HG02884 (cell line): Measurements from ENCODE around the gene XCR1.
"Not testable (repeated sequence)": the region's sequence is repeated elsewhere in the genome, so short reads cannot be mapped to it uniquely, and the experiment has no call there.

Experiments used
- ATAC-seq: cut with Tn5 transposase; IDR thresholded peaks from one replicate; pipeline ENCODE4 v1.9.1; 2021; ENCODE audit warnings: mild to moderate bottlenecking, moderate library complexity; ENCODE audit not compliant: unreplicated experiment

Gene XCR1

DNA sequence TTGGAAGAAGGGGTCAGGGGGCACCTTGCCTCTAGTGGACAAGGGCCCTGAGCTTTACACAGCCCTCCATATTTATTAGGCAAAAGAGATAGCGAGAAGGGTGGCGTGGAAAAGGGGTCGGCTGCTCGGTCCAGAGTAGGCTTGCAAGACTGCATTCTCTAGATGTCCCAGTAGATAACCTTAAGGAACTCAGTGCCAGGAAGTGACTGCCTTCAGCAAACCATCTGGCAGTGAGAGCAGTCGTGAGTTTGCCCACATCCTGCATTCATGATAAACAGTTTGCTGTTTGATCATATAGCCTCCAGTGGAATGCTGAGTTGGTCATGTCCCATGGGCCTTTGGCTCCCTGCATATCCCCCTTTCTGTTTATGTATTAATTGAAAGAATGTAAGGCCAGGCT is 18.9 kb upstream of the XCR1 start:
- ATAC-seq = not testable (repeated sequence)

- ATAC-seq = no peak
Observed at GRCh38 chr3:46038916-46039315, 11.6 kb upstream of the XCR1 start.

GRCh38 chr3:46038071-46038470 is 10.8 kb upstream of the XCR1 start:
- not testable (repeated sequence) for ATAC-seq

GRCh38 chr3:46036191-46036590 is 8.9 kb upstream of the XCR1 start:
- ATAC-seq = no peak

- no peak for ATAC-seq
Observed at GRCh38 chr3:46031747-46032146, 4.5 kb upstream of the XCR1 start.

DNA sequence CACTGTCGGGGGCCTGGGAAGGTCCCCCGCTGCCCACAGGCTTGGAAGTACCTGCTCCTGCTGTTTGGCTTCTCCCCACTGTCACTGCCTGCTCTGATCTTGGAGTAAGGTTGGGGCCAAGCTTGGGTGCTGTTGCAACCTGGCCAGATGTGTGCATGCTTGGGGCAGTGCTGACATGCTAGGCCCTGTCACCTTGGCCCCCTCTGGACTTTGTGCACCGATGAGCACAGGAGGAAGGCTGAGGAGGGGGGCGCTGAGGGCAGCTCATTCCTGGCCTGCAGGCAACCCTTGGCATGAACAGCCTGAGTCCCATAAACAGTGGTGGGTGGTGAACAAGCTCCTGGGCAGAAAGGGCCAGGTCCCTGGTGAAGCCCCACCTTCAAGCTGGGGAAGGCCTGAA is 4.0 kb upstream of the XCR1 start:
- no peak for ATAC-seq

DNA sequence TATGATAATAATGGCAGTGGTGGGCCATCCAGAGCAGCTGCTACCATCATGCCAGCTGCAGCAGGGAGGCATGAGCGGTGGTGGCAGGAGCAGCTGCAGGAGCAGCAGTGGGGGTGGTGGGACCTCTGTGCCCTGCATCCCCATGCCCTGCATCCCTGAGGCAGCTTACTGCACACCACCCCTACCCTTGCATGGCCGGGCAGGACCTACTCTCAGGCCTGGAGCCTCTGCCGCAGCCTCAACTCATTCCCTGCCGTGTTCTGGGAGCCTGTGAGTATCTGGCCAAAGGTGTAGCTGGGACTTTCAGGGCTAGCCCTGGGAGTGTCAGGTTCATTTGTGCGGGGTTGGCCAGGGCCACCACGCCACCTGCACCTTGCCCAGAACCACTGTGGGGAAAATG is 3.3 kb upstream of the XCR1 start:
- no peak for ATAC-seq

DNA sequence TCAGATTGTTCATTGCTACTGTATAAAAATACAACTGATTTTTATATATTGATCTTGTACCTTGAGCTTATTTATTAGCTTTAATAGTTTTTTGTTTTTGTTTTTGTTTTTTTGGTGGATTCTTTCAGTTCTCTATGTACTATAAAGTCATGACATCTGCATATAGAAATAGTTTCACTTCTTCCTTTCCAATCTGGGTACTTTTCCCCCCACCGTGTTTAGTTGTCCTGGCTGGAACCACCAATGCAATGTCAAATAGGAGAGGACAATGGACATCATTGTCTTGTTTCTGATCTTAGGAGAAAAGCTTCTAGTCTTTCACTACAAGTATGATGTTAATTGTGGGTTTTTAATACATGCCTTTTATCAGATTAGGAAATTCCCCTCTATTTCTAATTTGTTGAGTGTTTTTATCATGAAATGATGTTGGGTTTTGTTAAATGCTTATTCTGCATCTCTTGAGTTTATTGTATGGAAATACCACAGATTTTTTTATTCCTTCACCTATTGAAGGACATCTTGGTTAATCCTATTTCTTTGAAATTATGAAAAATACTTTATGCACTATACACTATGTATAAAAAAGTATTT is 2.8 kb upstream of the XCR1 start:
- no peak for ATAC-seq

DNA sequence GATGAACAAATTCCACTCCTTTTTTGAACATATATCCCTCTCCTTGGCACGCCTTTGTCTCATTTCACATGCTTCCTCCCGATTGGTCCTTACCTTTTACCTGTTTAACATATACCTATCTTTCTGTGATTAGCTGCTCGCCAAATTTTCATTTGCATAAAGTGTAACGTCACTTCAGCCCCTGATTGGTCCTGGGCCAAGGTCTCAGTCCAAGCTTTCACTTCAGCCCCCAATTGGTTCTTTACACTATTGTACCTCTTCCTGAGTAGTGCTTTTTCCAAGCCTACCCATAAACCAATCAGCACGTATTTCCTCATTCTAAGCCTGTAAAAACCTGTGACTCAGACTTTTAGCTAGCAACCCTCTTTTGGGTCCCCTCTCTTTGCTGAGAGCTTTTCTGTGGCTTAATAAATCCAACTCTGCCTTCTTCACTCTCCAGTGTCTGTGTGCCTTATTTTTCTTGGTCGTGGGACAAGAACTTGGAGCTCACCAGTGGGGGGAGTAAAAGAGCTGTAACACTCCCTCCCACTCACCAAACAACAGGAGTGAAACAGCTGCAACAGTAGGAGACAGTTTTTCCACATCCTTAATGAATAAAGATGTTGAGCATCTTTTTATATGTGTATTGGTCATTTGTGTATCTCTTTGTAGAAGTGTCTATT is 584 bp upstream of the XCR1 start:
- ATAC-seq = no peak

- no peak for ATAC-seq
Observed at GRCh38 chr3:46025139-46025538, 2.1 kb downstream of the XCR1 start.

GRCh38 chr3:46024131-46024530 is 3.2 kb downstream of the XCR1 start:
- ATAC-seq = no peak

DNA sequence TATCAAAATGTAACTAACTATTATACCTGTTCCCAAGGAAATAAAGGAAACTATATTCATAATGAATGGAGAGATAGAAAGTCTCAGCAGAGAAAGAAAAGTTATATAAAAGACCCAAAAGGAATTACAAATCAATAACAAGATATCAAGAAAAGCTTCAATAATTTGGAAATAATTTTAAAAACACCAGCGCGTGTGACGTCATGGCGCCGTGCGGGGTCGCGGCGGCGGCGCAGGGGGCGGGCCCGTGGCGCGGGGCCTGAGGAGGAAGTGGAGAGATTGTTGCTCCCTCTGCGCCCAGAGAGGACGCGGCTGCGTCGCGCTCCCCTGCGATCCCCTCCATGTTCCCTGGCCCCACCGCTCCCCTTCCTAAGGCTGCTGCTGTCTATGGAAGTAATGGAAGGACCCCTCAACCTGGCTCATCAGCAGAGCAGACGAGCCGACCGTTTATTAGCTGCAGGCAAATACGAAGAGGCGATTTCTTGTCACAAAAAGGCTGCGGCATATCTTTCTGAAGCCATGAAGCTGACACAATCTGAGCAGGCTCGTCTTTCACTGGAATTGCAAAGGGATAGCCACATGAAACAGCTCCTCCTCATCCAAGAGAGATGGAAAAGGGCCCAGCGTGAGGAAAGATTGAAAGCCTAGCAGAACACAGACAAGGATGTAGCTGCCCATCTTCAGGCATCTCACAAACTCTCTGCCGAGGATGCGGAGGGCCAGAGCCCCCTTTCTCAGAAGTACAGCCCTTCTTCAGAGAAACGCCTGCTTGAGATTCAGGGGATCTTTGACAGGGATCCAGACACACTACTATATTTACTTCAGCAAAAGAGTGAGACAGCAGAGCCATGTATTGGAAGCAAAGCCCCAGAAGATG is 4.1 kb downstream of the XCR1 start:
- no peak for ATAC-seq

- ATAC-seq = no peak
Observed at GRCh38 chr3:46021516-46021915, 5.8 kb downstream of the XCR1 start.

GRCh38 chr3:46020766-46021510 is 6.3 kb downstream of the XCR1 start:
- ATAC-seq = no peak

DNA sequence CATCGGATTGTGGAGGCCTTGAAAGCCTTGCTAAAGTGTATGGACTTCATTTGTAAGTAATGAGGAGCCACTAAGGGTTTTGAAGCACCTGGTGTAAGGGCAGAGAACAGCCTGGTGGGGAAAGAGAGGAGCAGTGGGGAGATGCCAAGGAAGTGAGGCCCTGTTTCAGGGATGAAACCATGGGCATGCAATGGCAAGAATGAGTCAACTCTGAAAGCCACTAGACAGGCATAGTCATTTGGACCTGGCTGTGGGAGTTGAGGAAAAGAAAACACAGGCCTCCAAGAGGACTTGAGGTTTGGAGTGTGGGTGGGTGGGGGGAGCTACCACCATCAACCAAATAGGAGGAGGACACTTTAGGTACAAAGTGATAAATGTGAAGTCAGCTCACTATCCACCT is 7.6 kb downstream of the XCR1 start:
- no peak for ATAC-seq

GRCh38 chr3:46017720-46018119 is 9.6 kb downstream of the XCR1 start:
- peak; percentile 52 for ATAC-seq

- ATAC-seq = no peak
Observed at GRCh38 chr3:46013316-46014094, 13.8 kb downstream of the XCR1 start.

DNA sequence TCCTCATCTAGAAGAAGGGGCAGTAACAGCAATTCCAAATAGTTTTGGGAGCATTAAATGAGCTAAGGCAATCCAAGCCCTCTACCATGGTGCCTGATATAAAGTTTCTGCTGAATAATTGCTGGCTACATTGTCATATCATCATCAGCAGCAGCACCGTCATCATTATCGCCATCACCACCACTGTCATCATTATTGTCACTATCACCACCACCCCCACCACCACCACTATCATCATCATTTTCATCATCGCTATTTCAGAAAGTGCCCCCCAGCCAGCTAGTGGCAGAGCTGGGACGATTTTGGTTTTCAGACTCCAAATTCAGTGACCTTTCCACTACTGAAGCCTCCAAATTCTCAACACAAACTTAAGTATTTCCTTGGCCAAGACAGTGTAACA is 15.0 kb downstream of the XCR1 start:
- no peak for ATAC-seq

DNA sequence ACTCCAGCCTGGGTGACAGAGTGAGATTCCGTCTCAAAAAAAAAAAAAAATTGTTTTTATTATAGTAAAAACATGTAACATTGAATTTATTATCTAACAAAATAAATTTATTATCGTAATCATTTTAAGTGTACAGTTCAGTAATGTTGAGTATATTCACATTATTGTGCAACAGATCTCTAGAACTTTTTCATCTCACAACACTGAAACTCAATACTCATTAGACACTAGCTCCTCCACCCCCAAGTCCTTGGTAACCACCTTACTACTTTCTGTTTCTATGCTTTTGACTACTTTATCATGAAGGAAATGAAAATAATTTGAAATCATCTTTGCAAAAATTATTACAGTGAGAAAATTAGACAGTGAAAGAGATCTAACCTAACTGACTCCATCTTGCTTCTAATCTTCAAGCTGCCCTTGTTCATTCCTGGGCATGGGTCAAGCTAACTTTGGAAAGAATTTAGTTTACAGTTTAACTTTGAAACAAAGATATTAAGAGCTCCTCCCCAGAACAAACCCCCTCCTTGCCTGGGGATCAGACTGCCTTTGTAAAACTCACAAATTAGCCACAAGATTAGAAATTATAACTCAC is 16.7 kb downstream of the XCR1 start:
- no peak for ATAC-seq

DNA sequence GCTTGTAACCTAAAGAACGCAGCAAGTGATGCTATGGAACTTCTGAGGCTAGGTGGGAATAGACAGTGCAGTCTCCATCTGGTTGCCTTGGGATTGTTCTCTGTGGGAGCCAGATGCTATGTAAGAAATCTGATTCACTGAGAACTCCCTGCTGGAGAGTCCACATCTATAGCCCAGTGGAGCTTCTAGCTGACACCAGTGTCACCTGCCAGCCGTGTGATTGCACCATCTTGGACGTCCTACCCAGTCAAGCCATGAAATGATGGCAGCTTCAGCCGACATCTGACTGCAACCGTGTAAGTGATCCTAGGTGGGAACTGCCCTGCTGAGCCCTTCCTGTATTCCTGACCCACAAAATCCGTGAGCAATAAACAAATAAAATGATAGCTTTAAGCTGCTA is 19.2 kb downstream of the XCR1 start:
- no peak for ATAC-seq
